ENCODE results near the gene TMPRSS6. TPM values are rescaled to one million over a fixed set of nuclear protein-coding genes. Genes with fewer than 3 reads are reported as not detected.

The TMPRSS6 gene
- total RNA-seq, 1 experiment from 2014 or later = not detected

DNA sequence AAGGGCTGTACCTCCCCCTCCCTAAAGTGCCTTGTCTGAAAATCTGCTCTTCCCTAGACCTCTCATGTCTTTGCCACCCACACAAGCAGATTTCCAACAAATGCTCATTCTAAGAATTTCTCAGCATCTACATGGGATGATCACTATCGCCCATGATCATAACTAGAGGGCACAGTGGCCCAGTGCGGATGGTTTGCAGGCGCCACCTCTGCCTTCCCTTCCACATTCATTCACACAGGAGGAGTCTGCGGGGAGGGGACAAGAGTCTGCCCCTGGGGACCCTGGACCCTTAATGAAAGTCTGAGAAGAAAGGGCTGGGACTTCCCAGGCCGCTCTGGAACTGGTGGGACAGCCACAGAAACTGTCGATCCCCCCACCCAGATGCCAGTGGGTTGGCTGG, 29.1 kb downstream of the TMPRSS6 start:
- no peak for DNase-seq
- Mint-ChIP-seq H3K4me1 (ENCODE audit: low read depth, unreplicated experiment) (no peaks in the 10 kb centered on the region), H3K27me3 (ENCODE audit: unreplicated experiment) (peaks cover 81% of the 10 kb centered on the region), H3K4me3 (ENCODE audit: low read depth, unreplicated experiment) (no peak overlapping the region), H3K36me3 (ENCODE audit: insufficient read depth, unreplicated experiment) (no peaks in the 10 kb centered on the region), H3K9me3 (ENCODE audit: low read depth, unreplicated experiment) (no peaks in the 10 kb centered on the region), H3K27ac (ENCODE audit: unreplicated experiment) (no peak overlapping the region)
- TF ChIP-seq, protein P1, sequence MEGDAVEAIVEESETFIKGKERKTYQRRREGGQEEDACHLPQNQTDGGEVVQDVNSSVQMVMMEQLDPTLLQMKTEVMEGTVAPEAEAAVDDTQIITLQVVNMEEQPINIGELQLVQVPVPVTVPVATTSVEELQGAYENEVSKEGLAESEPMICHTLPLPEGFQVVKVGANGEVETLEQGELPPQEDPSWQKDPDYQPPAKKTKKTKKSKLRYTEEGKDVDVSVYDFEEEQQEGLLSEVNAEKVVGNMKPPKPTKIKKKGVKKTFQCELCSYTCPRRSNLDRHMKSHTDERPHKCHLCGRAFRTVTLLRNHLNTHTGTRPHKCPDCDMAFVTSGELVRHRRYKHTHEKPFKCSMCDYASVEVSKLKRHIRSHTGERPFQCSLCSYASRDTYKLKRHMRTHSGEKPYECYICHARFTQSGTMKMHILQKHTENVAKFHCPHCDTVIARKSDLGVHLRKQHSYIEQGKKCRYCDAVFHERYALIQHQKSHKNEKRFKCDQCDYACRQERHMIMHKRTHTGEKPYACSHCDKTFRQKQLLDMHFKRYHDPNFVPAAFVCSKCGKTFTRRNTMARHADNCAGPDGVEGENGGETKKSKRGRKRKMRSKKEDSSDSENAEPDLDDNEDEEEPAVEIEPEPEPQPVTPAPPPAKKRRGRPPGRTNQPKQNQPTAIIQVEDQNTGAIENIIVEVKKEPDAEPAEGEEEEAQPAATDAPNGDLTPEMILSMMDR (IDR thresholded peaks at IDR 0.05; ENCODE audit: unreplicated experiment) = no peak
- CTCF ChIA-PET = no interaction called here
- intact Hi-C loops (cut with micrococcal nuclease; ENCODE audit: unreplicated experiment) = no loop called here
- no TSS peak for BruUV-seq (replicated peaks)

DNA sequence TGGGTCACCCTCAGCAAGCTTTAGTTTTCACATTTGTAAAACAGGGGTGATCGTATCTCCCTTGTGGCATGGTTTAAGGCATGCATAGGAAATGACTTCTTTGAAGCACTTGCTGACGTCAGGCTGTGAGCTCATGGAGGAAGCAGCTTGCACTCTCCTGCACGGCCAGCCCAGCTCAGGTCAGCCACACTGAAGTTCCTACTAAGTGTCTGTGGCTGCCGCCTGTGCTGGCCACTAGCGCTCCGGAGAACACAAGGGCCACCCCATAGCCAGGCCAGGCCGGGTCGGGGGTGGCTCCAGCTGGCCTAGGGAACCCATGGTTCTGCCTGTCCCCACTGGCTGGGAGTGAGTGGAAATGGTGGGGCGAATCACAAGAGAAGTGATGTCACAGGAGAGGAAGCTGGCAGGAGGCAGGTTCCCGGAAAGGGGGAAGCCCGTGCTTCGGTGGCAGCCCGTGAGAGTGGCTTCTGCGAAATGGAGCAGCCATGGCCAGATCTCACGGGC, 29.8 kb downstream of the TMPRSS6 start:
- Mint-ChIP-seq H3K4me1 (ENCODE audit: low read depth, unreplicated experiment) (no peaks in the 10 kb centered on the region), H3K4me3 (ENCODE audit: low read depth, unreplicated experiment) (no peak overlapping the region), H3K27ac (ENCODE audit: unreplicated experiment) (no peak overlapping the region), H3K9me3 (ENCODE audit: low read depth, unreplicated experiment) (no peaks in the 10 kb centered on the region), H3K36me3 (ENCODE audit: insufficient read depth, unreplicated experiment) (no peaks in the 10 kb centered on the region), H3K27me3 (ENCODE audit: unreplicated experiment) (peaks cover 74% of the 10 kb centered on the region)
- CTCF ChIA-PET = interaction anchor here (0.7 kb wide), 1 partner anchor 9 kb away, joined by 3 read pairs; no protein-coding TSS in a partner anchor
- no TSS peak for BruUV-seq (replicated peaks)
- TF ChIP-seq, protein P1 (IDR thresholded peaks at IDR 0.05; ENCODE audit: unreplicated experiment) = no peak
- DNase-seq = no peak
- intact Hi-C loops (cut with micrococcal nuclease; ENCODE audit: unreplicated experiment) = loop anchor here (5.0 kb wide), 1 partner anchor 118 kb away; no protein-coding TSS in a partner anchor

GRCh38 chr22:37079158-37079557, 30.4 kb downstream of the TMPRSS6 start:
- Mint-ChIP-seq H3K27me3 (ENCODE audit: unreplicated experiment) (peaks cover 68% of the 10 kb centered on the region), H3K4me3 (ENCODE audit: low read depth, unreplicated experiment) (no peak overlapping the region), H3K36me3 (ENCODE audit: insufficient read depth, unreplicated experiment) (no peaks in the 10 kb centered on the region), H3K9me3 (ENCODE audit: low read depth, unreplicated experiment) (no peaks in the 10 kb centered on the region), H3K4me1 (ENCODE audit: low read depth, unreplicated experiment) (no peaks in the 10 kb centered on the region), H3K27ac (ENCODE audit: unreplicated experiment) (no peak overlapping the region)
- CTCF ChIA-PET = interaction anchor here (0.7 kb wide), 1 partner anchor 10 kb away, joined by 3 read pairs; no protein-coding TSS in a partner anchor
- intact Hi-C loops (cut with micrococcal nuclease; ENCODE audit: unreplicated experiment) = loop anchor here (5.0 kb wide), 1 partner anchor 118 kb away; no protein-coding TSS in a partner anchor
- no TSS peak for BruUV-seq (replicated peaks)
- TF ChIP-seq, protein P1 (IDR thresholded peaks at IDR 0.05; ENCODE audit: unreplicated experiment) = no peak
- DNase-seq = no peak

GRCh38 chr22:37077802-37078448, 31.6 kb downstream of the TMPRSS6 start:
- Mint-ChIP-seq H3K4me1 (ENCODE audit: low read depth, unreplicated experiment) (no peaks in the 10 kb centered on the region), H3K36me3 (ENCODE audit: insufficient read depth, unreplicated experiment) (no peaks in the 10 kb centered on the region), H3K27me3 (ENCODE audit: unreplicated experiment) (peaks cover 56% of the 10 kb centered on the region), H3K27ac (ENCODE audit: unreplicated experiment) (no peak overlapping the region), H3K4me3 (ENCODE audit: low read depth, unreplicated experiment) (no peak overlapping the region), H3K9me3 (ENCODE audit: low read depth, unreplicated experiment) (no peaks in the 10 kb centered on the region)
- no TSS peak for BruUV-seq (replicated peaks)
- intact Hi-C loops (cut with micrococcal nuclease; ENCODE audit: unreplicated experiment) = loop anchor here (5.0 kb wide), 1 partner anchor 119 kb away; no protein-coding TSS in a partner anchor
- peak; percentile 84 for DNase-seq
- TF ChIP-seq, protein P1 (IDR thresholded peaks at IDR 0.05; ENCODE audit: unreplicated experiment) = peak; percentile 98
- CTCF ChIA-PET = interaction anchor here (0.8 kb wide), 1 partner anchor 205 kb away, joined by 10 read pairs; the partner anchor contains the start of gene CYTH4

Measured in Calu3 (cell line).